ENCODE measurements around the gene ZFPM1.

ZFPM1 gene

GRCh38 chr16:88469615-88470395, 16.7 kb downstream of the ZFPM1 start:
- TF ChIP-seq USF1 (IDR thresholded peaks at IDR 0.05) = no peak

GRCh38 chr16:88471115-88471514, 18.0 kb downstream of the ZFPM1 start:
- TF ChIP-seq RAD21 (IDR thresholded peaks at IDR 0.05; ENCODE audit: low read depth) (no peak), YY1 (IDR thresholded peaks at IDR 0.05; ENCODE audit: low read depth) (no peak), ZBTB7A (IDR thresholded peaks at IDR 0.05; ENCODE audit: low read depth) (no peak), FOXM1 (IDR thresholded peaks at IDR 0.05; ENCODE audit: borderline replicate concordance, low read depth) (no peak), TAF1 (IDR thresholded peaks at IDR 0.05; ENCODE audit: low read depth) (no peak), CREB1 (IDR thresholded peaks at IDR 0.05; ENCODE audit: low read depth) (no peak), TEAD4 (IDR thresholded peaks at IDR 0.05) (no peak), EGR1 (IDR thresholded peaks at IDR 0.05) (no peak), REST (IDR thresholded peaks at IDR 0.05; ENCODE audit: low read depth) (no peak), MAX (IDR thresholded peaks at IDR 0.05) (no peak), TCF12 (IDR thresholded peaks at IDR 0.05; ENCODE audit: low read depth) (no peak), EP300 (IDR thresholded peaks at IDR 0.05; ENCODE audit: borderline replicate concordance) (no peak), USF1 (IDR thresholded peaks at IDR 0.05) (no peak), NFIC (IDR thresholded peaks at IDR 0.05) (no peak), CEBPB (IDR thresholded peaks at IDR 0.05) (no peak)

GRCh38 chr16:88471575-88471974, 18.5 kb downstream of the ZFPM1 start:
- no peak for TF ChIP-seq YY1 (IDR thresholded peaks at IDR 0.05; ENCODE audit: low read depth)
- TF ChIP-seq EP300 (IDR thresholded peaks at IDR 0.05; ENCODE audit: borderline replicate concordance) = no peak
- no peak for TF ChIP-seq TEAD4 (IDR thresholded peaks at IDR 0.05)
- no peak for TF ChIP-seq TCF12 (IDR thresholded peaks at IDR 0.05; ENCODE audit: low read depth)
- no peak for TF ChIP-seq EGR1 (IDR thresholded peaks at IDR 0.05)
- no peak for TF ChIP-seq CREB1 (IDR thresholded peaks at IDR 0.05; ENCODE audit: low read depth)

GRCh38 chr16:88472069-88472468, 19.0 kb downstream of the ZFPM1 start:
- TF ChIP-seq CEBPB (IDR thresholded peaks at IDR 0.05) (no peak), FOXM1 (IDR thresholded peaks at IDR 0.05; ENCODE audit: borderline replicate concordance, low read depth) (no peak), EP300 (IDR thresholded peaks at IDR 0.05; ENCODE audit: borderline replicate concordance) (no peak), EGR1 (IDR thresholded peaks at IDR 0.05) (no peak), CREB1 (IDR thresholded peaks at IDR 0.05; ENCODE audit: low read depth) (no peak), MAX (IDR thresholded peaks at IDR 0.05) (no peak), YY1 (IDR thresholded peaks at IDR 0.05; ENCODE audit: low read depth) (no peak), TAF1 (IDR thresholded peaks at IDR 0.05; ENCODE audit: low read depth) (no peak), TCF12 (IDR thresholded peaks at IDR 0.05; ENCODE audit: low read depth) (no peak), REST (IDR thresholded peaks at IDR 0.05; ENCODE audit: low read depth) (no peak), RAD21 (IDR thresholded peaks at IDR 0.05; ENCODE audit: low read depth) (no peak), TEAD4 (IDR thresholded peaks at IDR 0.05) (no peak), NFIC (IDR thresholded peaks at IDR 0.05) (no peak), USF1 (IDR thresholded peaks at IDR 0.05) (no peak), ZBTB7A (IDR thresholded peaks at IDR 0.05; ENCODE audit: low read depth) (no peak)

- TF ChIP-seq YY1 (IDR thresholded peaks at IDR 0.05; ENCODE audit: low read depth) = no peak
- no peak for TF ChIP-seq TEAD4 (IDR thresholded peaks at IDR 0.05)
- no peak for TF ChIP-seq CREB1 (IDR thresholded peaks at IDR 0.05; ENCODE audit: low read depth)
- no peak for TF ChIP-seq EGR1 (IDR thresholded peaks at IDR 0.05)
- TF ChIP-seq EP300 (IDR thresholded peaks at IDR 0.05; ENCODE audit: borderline replicate concordance) = no peak
- TF ChIP-seq NFIC (IDR thresholded peaks at IDR 0.05) = no peak
These were observed 19.6 kb downstream of the ZFPM1 start for GRCh38 chr16:88472637-88473205.
